ENCODE data around the gene PAM.

DNA sequence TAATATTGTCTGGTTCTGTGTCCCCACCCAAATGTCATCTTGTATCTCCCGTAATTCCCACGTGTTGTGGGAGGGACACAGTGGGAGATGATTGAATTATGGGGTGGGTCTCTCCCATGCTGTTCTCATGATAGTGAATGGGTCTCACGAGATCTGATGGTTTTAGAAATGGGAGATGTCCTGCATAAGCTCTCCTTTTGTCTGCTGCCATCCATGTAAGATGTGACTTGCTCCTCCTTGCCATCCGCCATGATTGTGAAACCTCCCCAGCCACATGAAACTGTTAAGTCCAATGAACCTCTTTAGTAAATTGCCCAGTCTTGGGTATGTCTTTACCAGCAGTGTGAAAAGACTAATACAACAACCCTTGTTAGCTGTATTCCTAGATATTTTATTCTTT is 320.3 kb downstream of the PAM start:
- no peak for TF ChIP-seq CTCF (IDR thresholded peaks at IDR 0.05)
- no peak for TF ChIP-seq POLR2A (IDR thresholded peaks at IDR 0.05)
